Measurements from ENCODE around the gene RNF220.

Gene RNF220

DNA sequence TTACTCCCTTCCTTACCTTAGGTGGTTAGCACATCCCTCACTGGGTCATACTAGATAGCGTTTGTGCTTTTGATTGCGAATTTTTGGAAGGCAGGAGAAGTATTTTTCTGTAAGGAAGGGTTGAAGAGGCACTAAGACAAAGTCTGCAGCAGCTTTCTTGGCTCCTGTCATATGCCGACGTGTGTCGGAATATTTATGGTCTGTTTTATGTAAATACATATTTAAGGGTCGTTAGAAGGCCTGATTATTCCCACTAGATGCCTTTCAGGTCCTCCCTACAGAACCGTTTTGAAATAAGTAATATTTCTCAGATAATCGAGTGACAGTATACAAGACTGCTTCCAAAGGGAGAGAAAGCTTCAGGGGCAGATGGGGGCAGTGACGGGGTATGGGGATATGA is 10.0 kb downstream of the RNF220 start:
- no peak overlapping the region for H3K4me3 ChIP-seq (ENCODE audit: low read length)
- H4K20me1 ChIP-seq (ENCODE audit: control insufficient read depth, insufficient read depth, low read depth, low read length), result no peaks in the 10 kb centered on the region
- H3K9me3 ChIP-seq (ENCODE audit: control insufficient read depth, insufficient read depth, low read length), result no peaks in the 10 kb centered on the region
- H3K4me2 ChIP-seq (ENCODE audit: low read length), result no peak overlapping the region
- no peaks in the 10 kb centered on the region for H3K4me1 ChIP-seq (ENCODE audit: control insufficient read depth, low read length)
- H3K79me2 ChIP-seq (ENCODE audit: control insufficient read depth, low read length), result no peaks in the 10 kb centered on the region
- H3K9me2 ChIP-seq (replicated peaks; ENCODE audit: control insufficient read depth, low read length), result no peaks in the 10 kb centered on the region
- no peak overlapping the region for H3K27ac ChIP-seq (ENCODE audit: low read depth, low read length)
- no peaks in the 10 kb centered on the region for H3K36me3 ChIP-seq (ENCODE audit: control insufficient read depth, low read length)
- TF ChIP-seq, protein P1, sequence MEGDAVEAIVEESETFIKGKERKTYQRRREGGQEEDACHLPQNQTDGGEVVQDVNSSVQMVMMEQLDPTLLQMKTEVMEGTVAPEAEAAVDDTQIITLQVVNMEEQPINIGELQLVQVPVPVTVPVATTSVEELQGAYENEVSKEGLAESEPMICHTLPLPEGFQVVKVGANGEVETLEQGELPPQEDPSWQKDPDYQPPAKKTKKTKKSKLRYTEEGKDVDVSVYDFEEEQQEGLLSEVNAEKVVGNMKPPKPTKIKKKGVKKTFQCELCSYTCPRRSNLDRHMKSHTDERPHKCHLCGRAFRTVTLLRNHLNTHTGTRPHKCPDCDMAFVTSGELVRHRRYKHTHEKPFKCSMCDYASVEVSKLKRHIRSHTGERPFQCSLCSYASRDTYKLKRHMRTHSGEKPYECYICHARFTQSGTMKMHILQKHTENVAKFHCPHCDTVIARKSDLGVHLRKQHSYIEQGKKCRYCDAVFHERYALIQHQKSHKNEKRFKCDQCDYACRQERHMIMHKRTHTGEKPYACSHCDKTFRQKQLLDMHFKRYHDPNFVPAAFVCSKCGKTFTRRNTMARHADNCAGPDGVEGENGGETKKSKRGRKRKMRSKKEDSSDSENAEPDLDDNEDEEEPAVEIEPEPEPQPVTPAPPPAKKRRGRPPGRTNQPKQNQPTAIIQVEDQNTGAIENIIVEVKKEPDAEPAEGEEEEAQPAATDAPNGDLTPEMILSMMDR (IDR thresholded peaks at IDR 0.05; ENCODE audit: low read depth, low read length, poor library complexity, severe bottlenecking), result no peak
- peaks cover 71% of the 10 kb centered on the region for H3K27me3 ChIP-seq (ENCODE audit: control insufficient read depth, low read length)
- H3F3A ChIP-seq (ENCODE audit: control insufficient read depth, insufficient read depth), result no peaks in the 10 kb centered on the region

- Histone ChIP-seq H3K9me3 (ENCODE audit: control insufficient read depth, insufficient read depth, low read length) (no peaks in the 10 kb centered on the region), H3K9me2 (replicated peaks; ENCODE audit: control insufficient read depth, low read length) (no peaks in the 10 kb centered on the region), H3F3A (ENCODE audit: control insufficient read depth, insufficient read depth) (no peaks in the 10 kb centered on the region), H3K36me3 (ENCODE audit: control insufficient read depth, low read length) (no peaks in the 10 kb centered on the region), H4K20me1 (ENCODE audit: control insufficient read depth, insufficient read depth, low read depth, low read length) (no peaks in the 10 kb centered on the region), H3K4me1 (ENCODE audit: control insufficient read depth, low read length) (no peaks in the 10 kb centered on the region), H3K27ac (ENCODE audit: low read depth, low read length) (no peak overlapping the region), H3K79me2 (ENCODE audit: control insufficient read depth, low read length) (no peaks in the 10 kb centered on the region), H3K27me3 (ENCODE audit: control insufficient read depth, low read length) (peaks cover 71% of the 10 kb centered on the region), H3K4me2 (ENCODE audit: low read length) (no peak overlapping the region), H3K4me3 (ENCODE audit: low read length) (no peak overlapping the region)
- no peak for TF ChIP-seq EZH2phosphoT487 (IDR thresholded peaks at IDR 0.05; ENCODE audit: borderline replicate concordance, low read length)
- TF ChIP-seq, protein P1 (IDR thresholded peaks at IDR 0.05; ENCODE audit: low read depth, low read length, poor library complexity, severe bottlenecking), result no peak
Measured at GRCh38 chr1:44416408-44416807, 11.4 kb downstream of the RNF220 start.

DNA sequence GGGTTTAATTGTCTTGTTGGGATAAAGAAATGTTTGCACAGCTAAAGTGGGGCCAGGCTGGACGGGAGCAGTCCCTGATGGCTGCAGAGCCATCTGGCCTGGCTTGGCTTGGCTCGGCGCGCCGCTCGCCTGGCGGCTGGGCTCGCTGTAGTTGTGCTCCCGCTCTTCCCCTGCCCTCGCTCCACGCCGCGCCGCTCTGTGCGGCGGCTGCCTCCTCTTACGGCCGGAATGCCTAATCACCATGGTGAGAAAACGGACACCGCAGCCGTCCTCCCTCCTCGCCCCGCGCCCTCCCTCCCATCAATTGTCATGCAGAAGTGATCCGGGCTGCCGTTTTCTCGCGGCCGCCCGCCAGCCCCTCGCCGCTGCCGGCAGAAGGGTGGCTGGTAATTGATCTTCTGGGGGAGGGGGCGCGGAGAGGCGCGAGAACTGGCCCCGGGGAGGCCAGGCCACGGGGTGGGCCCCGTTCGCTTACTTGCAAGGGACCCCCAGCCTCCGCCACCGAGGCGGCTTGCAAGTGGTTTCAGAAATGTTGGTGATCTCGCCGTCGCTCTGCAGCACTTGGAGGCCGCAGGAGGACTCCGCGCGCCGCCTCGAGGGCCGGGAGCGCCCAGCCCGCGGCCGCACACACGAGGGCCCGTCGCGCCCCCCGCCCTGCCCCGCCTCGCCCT is 12.4 kb downstream of the RNF220 start:
- no peaks in the 10 kb centered on the region for H3F3A ChIP-seq (ENCODE audit: control insufficient read depth, insufficient read depth)
- no peaks in the 10 kb centered on the region for H3K79me2 ChIP-seq (ENCODE audit: control insufficient read depth, low read length)
- no peaks in the 10 kb centered on the region for H4K20me1 ChIP-seq (ENCODE audit: control insufficient read depth, insufficient read depth, low read depth, low read length)
- H3K27ac ChIP-seq (ENCODE audit: low read depth, low read length), result no peak overlapping the region
- no peaks in the 10 kb centered on the region for H3K4me1 ChIP-seq (ENCODE audit: control insufficient read depth, low read length)
- TF ChIP-seq, protein P1 (IDR thresholded peaks at IDR 0.05; ENCODE audit: low read depth, low read length, poor library complexity, severe bottlenecking), result no peak
- no peak for TF ChIP-seq EZH2phosphoT487 (IDR thresholded peaks at IDR 0.05; ENCODE audit: borderline replicate concordance, low read length)
- peaks cover 70% of the 10 kb centered on the region for H3K27me3 ChIP-seq (ENCODE audit: control insufficient read depth, low read length)
- H3K9me2 ChIP-seq (replicated peaks; ENCODE audit: control insufficient read depth, low read length), result no peaks in the 10 kb centered on the region
- H3K4me2 ChIP-seq (ENCODE audit: low read length), result no peak overlapping the region
- no peak overlapping the region for H3K4me3 ChIP-seq (ENCODE audit: low read length)
- no peaks in the 10 kb centered on the region for H3K9me3 ChIP-seq (ENCODE audit: control insufficient read depth, insufficient read depth, low read length)
- no peaks in the 10 kb centered on the region for H3K36me3 ChIP-seq (ENCODE audit: control insufficient read depth, low read length)
